IMR-90 (cell line): ENCODE data around the gene ADM. TPM values are rescaled to one million over a fixed set of nuclear protein-coding genes. Genes with fewer than 3 reads are reported as not detected.

Experiments used
- ATAC-seq: fragments of 200-7000 bp; cut with Tn5 transposase; 2 replicates; pipeline ENCODE4 v1.9.1; 2020; ENCODE audit warnings: low read depth, mild to moderate bottlenecking, moderate library complexity
- BruUV-seq: library from RNA; stranded (reverse); fragments of 400-500 nt; replicated peaks from 2 replicates; lab custom pipeline; 2021; lab: Mats Ljungman, UMichigan
- CTCF ChIA-PET: fragments of 300-600 bp; formaldehyde crosslinking; extraction: SDS; loops from one replicate; lab custom pipeline; 2021; ENCODE audit warnings: antibody characterized with exemption; lab: Yijun Ruan, JAX
- POLR2A ChIA-PET: fragments of 300-600 bp; sonication (Branson Sonifier 250); formaldehyde crosslinking; loops from one replicate; lab custom pipeline; 2022; ENCODE audit warnings: antibody characterized with exemption; ENCODE audit not compliant: unreplicated experiment; lab: Charles Lee
- DNase-seq: peaks from one replicate; pipeline ENCODE4 v3.0.0; 2013
- H2AFZ ChIP-seq: replicated peaks from 2 replicates; pipeline ENCODE3; 2013; ENCODE audit warnings: low read length, mild to moderate bottlenecking; ENCODE audit not compliant: poor library complexity
- H2AK5ac ChIP-seq: 2 replicates; pipeline ENCODE4 v1.6.1; 2013; ENCODE audit warnings: low read depth, low read length, inconsistent platforms
- H2AK9ac ChIP-seq: replicated peaks from 2 replicates; pipeline ENCODE3; 2013; ENCODE audit warnings: mild to moderate bottlenecking, low read depth, low read length, moderate library complexity; ENCODE audit not compliant: poor library complexity
- H2BK120ac ChIP-seq: 2 replicates; pipeline ENCODE4 v1.6.1; 2013; ENCODE audit warnings: low read depth, low read length, inconsistent platforms
- H2BK15ac ChIP-seq: 3 replicates; pipeline ENCODE4 v1.6.1; 2013; ENCODE audit warnings: low read depth, low read length, inconsistent platforms
- H2BK20ac ChIP-seq: 2 replicates; pipeline ENCODE4 v1.6.1; 2013; ENCODE audit warnings: low read depth, mild to moderate bottlenecking, inconsistent platforms, low read length, moderate library complexity
- H2BK5ac ChIP-seq: 2 replicates; pipeline ENCODE4 v1.6.1; 2013; ENCODE audit warnings: mild to moderate bottlenecking, low read depth, low read length, inconsistent platforms; ENCODE audit not compliant: poor library complexity, severe bottlenecking
- H3K14ac ChIP-seq: replicated peaks from 2 replicates; pipeline ENCODE4 v1.6.1; 2013; ENCODE audit warnings: low read depth, low read length, inconsistent platforms
- H3K18ac ChIP-seq: 2 replicates; pipeline ENCODE4 v1.6.1; 2013; ENCODE audit warnings: low read depth, low read length, control low read depth
- H3K23ac ChIP-seq: 2 replicates; pipeline ENCODE4 v1.6.1; 2013; ENCODE audit warnings: low read depth, low read length, inconsistent platforms
- H3K27ac ChIP-seq: 2 replicates; pipeline ENCODE4 v1.5.1; 2013; ENCODE audit warnings: mild to moderate bottlenecking, control low read depth, low read length; ENCODE audit not compliant: insufficient read depth
- H3K27me3 ChIP-seq: 2 replicates; pipeline ENCODE4 v1.6.1; 2013; ENCODE audit warnings: low read length; ENCODE audit not compliant: control insufficient read depth, insufficient read depth
- H3K36me3 ChIP-seq: 2 replicates; pipeline ENCODE4 v1.6.1; 2013; ENCODE audit warnings: low read length, mixed read lengths; ENCODE audit not compliant: control insufficient read depth, insufficient read depth
- H3K4ac ChIP-seq: 2 replicates; pipeline ENCODE4 v1.6.1; 2013; ENCODE audit warnings: low read depth, low read length, inconsistent platforms
- H3K4me1 ChIP-seq: 2 replicates; pipeline ENCODE4 v1.6.1; 2013; ENCODE audit warnings: low read length, mixed read lengths; ENCODE audit not compliant: control insufficient read depth, insufficient read depth
- H3K4me2 ChIP-seq: 2 replicates; pipeline ENCODE4 v1.6.1; 2013; ENCODE audit warnings: low read depth, mild to moderate bottlenecking, control low read depth, low read length, moderate library complexity
- H3K4me3 ChIP-seq: 2 replicates; pipeline ENCODE4 v1.5.1; 2013; ENCODE audit warnings: low read depth, mild to moderate bottlenecking, control low read depth, low read length, moderate library complexity; ENCODE audit not compliant: insufficient read depth
- H3K56ac ChIP-seq: 2 replicates; pipeline ENCODE4 v1.6.1; 2013; ENCODE audit warnings: low read length, inconsistent platforms; ENCODE audit not compliant: insufficient read depth; ENCODE audit errors: extremely low read depth
- H3K79me1 ChIP-seq, 2 experiments: 2 replicates each; pipeline ENCODE4 v1.6.1; 2013; ENCODE audit warnings: low read length in 2 of 2, inconsistent platforms in 1 of 2, low read depth in 1 of 2
- H3K9ac ChIP-seq: 2 replicates; pipeline ENCODE4 v1.6.1; 2013; ENCODE audit warnings: low read depth, low read length, control low read depth
- H3K9me1 ChIP-seq: 2 replicates; pipeline ENCODE4 v1.6.1; 2013; ENCODE audit warnings: low read length, inconsistent platforms; ENCODE audit not compliant: insufficient read depth
- H3K9me3 ChIP-seq: 2 replicates; pipeline ENCODE4 v1.6.1; 2013; ENCODE audit warnings: low read length; ENCODE audit not compliant: control insufficient read depth, insufficient read depth
- H4K20me1 ChIP-seq: 2 replicates; pipeline ENCODE4 v1.6.1; 2013; ENCODE audit warnings: low read length, inconsistent platforms; ENCODE audit not compliant: insufficient read depth
- H4K5ac ChIP-seq: 2 replicates; pipeline ENCODE4 v1.6.1; 2013; ENCODE audit warnings: mild to moderate bottlenecking, low read depth, low read length, control low read depth
- H4K8ac ChIP-seq, 2 experiments: 2 replicates each; pipeline ENCODE4 v1.6.1; 2013; ENCODE audit warnings: low read depth in 2 of 2, low read length in 2 of 2, control low read depth in 1 of 2, inconsistent platforms in 1 of 2
- H4K91ac ChIP-seq: 2 replicates; pipeline ENCODE4 v1.6.1; 2013; ENCODE audit warnings: low read depth, low read length, inconsistent platforms; ENCODE audit not compliant: insufficient read depth
- CEBPB ChIP-seq: IDR thresholded peaks from 2 replicates; pipeline ENCODE4 v1.6.1; 2012; ENCODE audit warnings: low read depth, low read length, improper control_type of control experiment
- CHD1 ChIP-seq: IDR thresholded peaks from 2 replicates; pipeline ENCODE4 v1.6.1; 2012; ENCODE audit warnings: low read depth, low read length, improper control_type of control experiment
- FOS ChIP-seq: fragments of 150-350 bp; IDR thresholded peaks from 2 replicates; pipeline ENCODE4 v1.6.1; 2016; ENCODE audit warnings: low read depth, low read length
- RAD21 ChIP-seq: IDR thresholded peaks from 2 replicates; pipeline ENCODE4 v1.6.1; 2012; ENCODE audit warnings: low read length, improper control_type of control experiment
- WGBS, 2 experiments: methylation state at CpG; one replicate each; pipeline versions ENCODE4 v1.1.5 to v1.1.7; 2013; ENCODE audit warnings: missing lambda C conversion rate in 2 of 2; ENCODE audit not compliant: insufficient read length in 1 of 2; ENCODE audit errors: extremely low coverage in 2 of 2; 5-methylcytosine and 5-hydroxymethylcytosine counted together
- dilution Hi-C: fragments of 300-500 bp; cut with HindIII; formaldehyde crosslinking; loops from one replicate; pipeline ENCODE4 v1.14.3; 2018; ENCODE audit warnings: low sequenced_read_pairs; ENCODE audit not compliant: unreplicated experiment
- in situ Hi-C: fragments of 300-500 bp; cut with MboI; formaldehyde crosslinking; loops from 3 replicates; pipeline ENCODE4 v1.14.3; 2019; ENCODE audit warnings: low sequenced_read_pairs, inconsistent platforms, mixed read lengths
- intact Hi-C: fragments of 100-400 bp; cut with micrococcal nuclease; formaldehyde crosslinking; loops from 2 replicates; pipeline ENCODE4 v1.10.0; 2022
- polyA plus RNA-seq, 3 experiments: library from polyadenylated mRNA; depleted of rRNA; stranded (reverse); fragments of >200 nt; gene quantifications; 2 replicates each; pipeline ENCODE4 v1.2.3, GENCODE V29; 2012; ENCODE audit warnings: low replicate concordance in 1 of 3
- total RNA-seq: library from RNA; depleted of rRNA; stranded (reverse); fragments of >200 nt; gene quantifications from 2 replicates; pipeline ENCODE4 v1.2.3, GENCODE V29; 2012

Gene ADM
- total and polyA plus RNA-seq, 2 of the 4 experiments (the other 2 are of a cell fraction): 357 to 559 TPM

- POLR2A ChIA-PET: interaction anchor here (0.6 to 2.4 kb wide), 5 partner anchors 89 to 542 kb away, joined by 3 to 11 read pairs (median 6); no protein-coding TSS in a partner anchor
- H2BK20ac ChIP-seq: peak overlapping the region; percentile 98
- in situ Hi-C loops (loop anchor here (5.0 to 25.0 kb wide), 3 partner anchors 95 to 690 kb away; no protein-coding TSS in a partner anchor), intact Hi-C loops (loop anchor here (5.0 to 10.0 kb wide), 3 partner anchors 187 to 690 kb away; no protein-coding TSS in a partner anchor), dilution Hi-C loops (no loop called here)
- H4K5ac ChIP-seq: peak overlapping the region; percentile 96
- H3K9me3 ChIP-seq: no peaks in the 10 kb centered on the region
- no peaks in the 10 kb centered on the region for H3K27me3 ChIP-seq
- peaks cover 9% of the 10 kb centered on the region for H3K4me1 ChIP-seq
- peak overlapping the region; percentile 100 for H4K91ac ChIP-seq
- no peaks in the 10 kb centered on the region for H3K9me1 ChIP-seq
- peak overlapping the region; percentile 100 for H3K4ac ChIP-seq
- H2AFZ ChIP-seq: no peak overlapping the region
- no peak for TF ChIP-seq CHD1
- TF ChIP-seq RAD21: 0 out of 2 replicates have a peak, but pooled peaks have one; percentile 3
- TF ChIP-seq FOS: 0 out of 2 replicates have a peak, but pooled peaks have one; percentile 8
- TF ChIP-seq CEBPB: peak; percentile 90
- 0% methylated on average over 4 of the region's 9 CpGs; no CpG with 5 or more reads in 1 of the 2 experiments for WGBS, 2 experiments
- H3K4me2 ChIP-seq: peak overlapping the region; percentile 97
- peak overlapping the region; percentile 100 for H3K14ac ChIP-seq
- H4K20me1 ChIP-seq: peaks cover 19% of the 10 kb centered on the region
- peak overlapping the region; percentile 95; the same call in 2 of the 3 replicates for H2BK15ac ChIP-seq
- peak overlapping the region; percentile 100 for H3K27ac ChIP-seq
- H3K9ac ChIP-seq: peak overlapping the region; percentile 99
- peak overlapping the region; percentile 70 to 98 for H4K8ac ChIP-seq
- H2AK5ac ChIP-seq: peak overlapping the region; percentile 93; the same call in 1 of the 2 replicates
- DNase-seq (peak; percentile 94), ATAC-seq (peak; percentile 1)
- peaks cover 21% of the 10 kb centered on the region for H3K36me3 ChIP-seq
- peak overlapping the region; percentile 99 for H3K56ac ChIP-seq
- CTCF ChIA-PET: interaction anchor here (1.0 to 1.1 kb wide), 3 partner anchors 85 to 120 kb away, joined by 3 to 5 read pairs (median 4); no protein-coding TSS in a partner anchor
- peak overlapping the region; percentile 99 for H2BK5ac ChIP-seq
- H3K79me1 ChIP-seq: peaks cover 7 to 51% of the 10 kb centered on the region in 2 experiments
- BruUV-seq: no TSS peak
- peak overlapping the region; percentile 100 for H3K23ac ChIP-seq
- H3K18ac ChIP-seq: peak overlapping the region; percentile 95
- peak overlapping the region; percentile 64 for H3K4me3 ChIP-seq
- H2AK9ac ChIP-seq: no peak overlapping the region
- peak overlapping the region; percentile 98 for H2BK120ac ChIP-seq
Measured at GRCh38 chr11:10301656-10302358, 3.1 kb upstream of the ADM start.
